Measurements from ENCODE around the gene KIF3A. TPM values are rescaled to one million over a fixed set of nuclear protein-coding genes. Genes with fewer than 3 reads are reported as not detected.
A peak's percentile ranks its signal among the peaks of the same experiment; 100 is the strongest.

Gene KIF3A
- total RNA-seq, 1 donor from 2014 or later: 33.6 TPM

DNA sequence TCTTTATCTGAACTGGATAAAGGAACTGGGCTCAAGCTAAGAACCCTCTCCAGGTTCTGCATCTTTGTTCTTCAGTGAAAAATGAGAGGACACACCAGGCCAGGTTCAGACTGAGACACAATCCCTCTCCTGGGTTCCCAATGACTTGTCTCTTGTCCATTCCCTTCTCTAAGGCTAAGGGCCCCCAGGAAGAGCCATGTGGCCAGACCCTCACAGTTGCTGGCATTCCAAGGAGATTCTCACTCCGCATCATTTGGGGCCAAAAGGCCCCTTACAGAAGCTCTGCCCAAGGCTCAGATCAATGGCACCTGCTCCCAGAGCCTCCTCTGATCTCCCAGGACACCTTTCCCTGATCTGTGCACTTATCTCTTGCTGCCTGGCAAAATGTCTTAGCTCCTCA lies 58.6 kb downstream of the KIF3A start:
- no peaks in the 10 kb centered on the region for H3K9me3 Mint-ChIP-seq (ENCODE audit: low read depth)
- no peak overlapping the region for H3K4me3 Mint-ChIP-seq (ENCODE audit: low read depth)
- H3K27me3 Mint-ChIP-seq: peaks cover 16% of the 10 kb centered on the region
- no peak overlapping the region for H3K27ac Mint-ChIP-seq
- H3K36me3 Mint-ChIP-seq (ENCODE audit: insufficient read depth): no peaks in the 10 kb centered on the region
- H3K4me1 Mint-ChIP-seq (ENCODE audit: low read depth): peaks cover 2% of the 10 kb centered on the region
- TF ChIP-seq, protein P1, sequence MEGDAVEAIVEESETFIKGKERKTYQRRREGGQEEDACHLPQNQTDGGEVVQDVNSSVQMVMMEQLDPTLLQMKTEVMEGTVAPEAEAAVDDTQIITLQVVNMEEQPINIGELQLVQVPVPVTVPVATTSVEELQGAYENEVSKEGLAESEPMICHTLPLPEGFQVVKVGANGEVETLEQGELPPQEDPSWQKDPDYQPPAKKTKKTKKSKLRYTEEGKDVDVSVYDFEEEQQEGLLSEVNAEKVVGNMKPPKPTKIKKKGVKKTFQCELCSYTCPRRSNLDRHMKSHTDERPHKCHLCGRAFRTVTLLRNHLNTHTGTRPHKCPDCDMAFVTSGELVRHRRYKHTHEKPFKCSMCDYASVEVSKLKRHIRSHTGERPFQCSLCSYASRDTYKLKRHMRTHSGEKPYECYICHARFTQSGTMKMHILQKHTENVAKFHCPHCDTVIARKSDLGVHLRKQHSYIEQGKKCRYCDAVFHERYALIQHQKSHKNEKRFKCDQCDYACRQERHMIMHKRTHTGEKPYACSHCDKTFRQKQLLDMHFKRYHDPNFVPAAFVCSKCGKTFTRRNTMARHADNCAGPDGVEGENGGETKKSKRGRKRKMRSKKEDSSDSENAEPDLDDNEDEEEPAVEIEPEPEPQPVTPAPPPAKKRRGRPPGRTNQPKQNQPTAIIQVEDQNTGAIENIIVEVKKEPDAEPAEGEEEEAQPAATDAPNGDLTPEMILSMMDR (IDR thresholded peaks at IDR 0.05; ENCODE audit: unreplicated experiment): no peak
- DNase-seq (ENCODE audit: low spot score, unreplicated experiment): no peak

DNA sequence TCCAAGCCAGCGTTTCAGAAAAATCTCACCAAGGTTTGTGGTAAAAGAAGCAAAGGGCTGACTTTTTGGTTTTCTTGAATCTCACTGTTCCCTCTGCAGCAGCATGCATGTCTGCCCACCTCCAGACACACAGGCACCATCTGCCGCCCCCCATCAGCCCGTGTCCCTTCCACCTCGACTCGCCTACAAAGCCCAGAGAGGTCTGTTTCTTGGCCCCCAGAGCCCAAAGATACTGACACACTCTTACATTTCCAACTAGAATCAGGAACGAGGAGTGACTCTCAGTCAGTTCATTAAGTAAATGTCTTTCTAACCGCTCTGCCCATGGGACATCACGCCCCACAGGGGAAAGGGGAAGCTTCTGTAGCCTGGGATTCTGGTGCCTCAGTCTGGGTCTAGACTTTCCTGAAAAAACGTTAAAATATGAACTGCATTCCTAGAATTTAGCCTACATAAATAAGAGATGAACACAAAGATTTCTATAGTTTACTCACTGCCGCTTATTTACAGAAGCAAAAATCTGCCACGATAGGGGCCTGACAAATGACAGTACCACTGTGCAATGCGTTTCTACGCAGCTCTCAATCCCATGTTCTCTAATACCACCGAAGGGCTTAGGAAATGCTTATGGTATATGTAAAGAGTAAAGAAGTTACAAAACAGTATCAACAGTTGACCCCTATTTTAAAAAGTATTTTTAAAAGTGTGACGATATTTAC lies 59.5 kb downstream of the KIF3A start:
- TF ChIP-seq, protein P1 (IDR thresholded peaks at IDR 0.05; ENCODE audit: unreplicated experiment): no peak
- Mint-ChIP-seq H3K27me3 (peaks cover 19% of the 10 kb centered on the region), H3K9me3 (ENCODE audit: low read depth) (no peaks in the 10 kb centered on the region), H3K36me3 (ENCODE audit: insufficient read depth) (no peaks in the 10 kb centered on the region), H3K4me3 (ENCODE audit: low read depth) (no peak overlapping the region), H3K27ac (peak overlapping the region; percentile 68), H3K4me1 (ENCODE audit: low read depth) (peaks cover 2% of the 10 kb centered on the region)
- DNase-seq (ENCODE audit: low spot score, unreplicated experiment): no peak

DNA sequence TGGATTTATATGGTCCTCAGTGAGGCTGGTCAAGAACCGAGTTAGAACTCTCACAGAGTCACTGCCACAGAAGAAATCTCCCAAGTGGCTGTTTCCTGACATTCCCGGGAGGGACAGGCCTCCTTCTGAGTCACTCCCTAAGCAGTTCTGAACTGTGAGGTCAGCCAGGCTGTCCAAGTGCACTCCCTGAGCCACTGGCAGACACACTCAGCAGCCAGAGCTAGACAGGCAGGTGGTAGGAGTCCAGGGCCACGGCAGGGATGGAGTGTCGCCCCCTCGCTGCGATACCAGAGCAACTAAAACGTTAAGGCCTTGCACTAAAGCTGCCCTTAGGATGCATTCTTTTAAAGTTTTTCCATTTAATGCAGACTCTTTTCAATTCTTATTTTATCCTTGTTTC lies 60.2 kb downstream of the KIF3A start:
- no peaks in the 10 kb centered on the region for H3K36me3 Mint-ChIP-seq (ENCODE audit: insufficient read depth)
- H3K4me1 Mint-ChIP-seq (ENCODE audit: low read depth): peaks cover 2% of the 10 kb centered on the region
- H3K27me3 Mint-ChIP-seq: peaks cover 19% of the 10 kb centered on the region
- TF ChIP-seq, protein P1 (IDR thresholded peaks at IDR 0.05; ENCODE audit: unreplicated experiment): peak; percentile 13
- H3K27ac Mint-ChIP-seq: no peak overlapping the region
- DNase-seq (ENCODE audit: low spot score, unreplicated experiment): no peak
- no peak overlapping the region for H3K4me3 Mint-ChIP-seq (ENCODE audit: low read depth)
- no peaks in the 10 kb centered on the region for H3K9me3 Mint-ChIP-seq (ENCODE audit: low read depth)

DNA sequence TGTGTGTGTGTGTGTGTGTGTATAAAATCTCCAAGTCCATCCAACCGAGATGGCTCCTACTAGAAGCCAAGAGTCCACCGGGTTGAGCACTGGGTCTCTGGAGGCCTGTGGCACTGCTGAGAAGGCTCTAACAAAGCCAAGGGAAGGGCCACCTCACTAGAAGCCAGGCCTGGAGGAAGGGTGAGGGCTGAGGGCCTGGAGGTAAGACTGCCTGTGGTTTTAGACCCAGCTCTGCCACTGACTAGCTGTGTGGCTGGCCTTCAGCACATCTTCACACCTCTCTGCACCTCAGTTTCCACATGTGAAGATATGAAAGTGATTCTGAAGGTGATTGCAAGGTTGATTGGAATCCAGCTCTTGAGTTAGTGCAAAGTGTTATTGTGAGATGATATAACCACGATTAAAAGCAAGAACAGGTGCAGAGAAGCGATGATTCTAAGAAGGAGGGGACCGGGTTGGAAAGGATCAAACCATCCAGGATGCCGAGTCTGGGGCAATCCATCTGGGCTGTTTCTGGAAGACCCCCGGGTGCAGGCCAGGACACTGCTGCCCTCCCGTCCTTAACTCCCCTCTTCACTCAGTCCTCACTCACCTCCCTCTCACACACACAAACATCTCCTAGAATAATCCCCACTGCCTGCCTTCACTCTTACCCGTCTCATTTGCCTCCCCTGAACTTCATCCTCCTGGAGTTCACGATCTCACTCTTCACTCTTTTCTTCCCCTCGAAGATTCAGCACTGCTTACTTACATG lies 61.2 kb downstream of the KIF3A start:
- TF ChIP-seq, protein P1 (IDR thresholded peaks at IDR 0.05; ENCODE audit: unreplicated experiment): no peak
- H3K36me3 Mint-ChIP-seq (ENCODE audit: insufficient read depth): no peaks in the 10 kb centered on the region
- no peak for DNase-seq (ENCODE audit: low spot score, unreplicated experiment)
- H3K4me1 Mint-ChIP-seq (ENCODE audit: low read depth): peaks cover 2% of the 10 kb centered on the region
- peaks cover 19% of the 10 kb centered on the region for H3K27me3 Mint-ChIP-seq
- H3K9me3 Mint-ChIP-seq (ENCODE audit: low read depth): no peaks in the 10 kb centered on the region
- no peak overlapping the region for H3K27ac Mint-ChIP-seq
- H3K4me3 Mint-ChIP-seq (ENCODE audit: low read depth): no peak overlapping the region

DNA sequence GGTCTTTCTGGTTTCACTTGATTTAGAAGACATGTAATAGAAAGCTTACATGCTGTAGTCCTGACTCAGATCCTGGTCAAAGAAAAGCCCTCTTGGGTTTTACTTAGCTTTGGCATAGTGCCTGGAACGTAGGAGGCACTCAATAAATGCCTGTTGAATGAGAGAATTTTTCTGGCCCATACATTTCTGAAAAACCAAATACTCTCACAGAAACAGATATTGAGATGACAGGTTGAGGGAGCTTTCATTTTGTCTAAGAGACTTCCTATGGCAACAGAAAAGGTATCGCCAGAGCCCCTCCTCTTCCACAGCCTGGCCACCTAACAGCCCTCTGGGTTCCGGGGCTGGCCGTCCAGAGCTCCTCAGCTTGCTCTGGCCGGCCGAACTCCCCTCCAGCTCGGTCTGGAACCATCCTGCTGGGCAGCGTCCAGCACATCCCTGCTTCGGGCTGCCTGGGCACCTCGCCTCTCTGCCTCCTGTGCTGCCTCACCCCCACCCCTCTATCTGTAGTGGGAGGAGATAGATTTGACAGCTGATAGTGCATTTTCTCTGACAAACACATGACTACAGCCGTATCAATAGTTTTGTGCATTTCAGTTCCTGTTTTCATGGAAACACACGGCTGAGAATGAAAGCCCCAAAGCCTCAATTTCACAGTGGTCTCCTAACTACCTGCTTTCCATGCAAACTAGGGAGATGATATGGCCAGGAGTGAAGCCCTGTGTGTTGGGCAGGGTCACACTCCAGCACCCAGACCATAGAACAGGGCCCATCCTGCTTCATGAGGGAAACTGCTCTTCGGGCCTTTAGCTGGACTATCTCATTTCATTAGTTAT lies 62.5 kb downstream of the KIF3A start:
- Mint-ChIP-seq H3K4me1 (ENCODE audit: low read depth) (peaks cover 2% of the 10 kb centered on the region), H3K27ac (no peak overlapping the region), H3K4me3 (ENCODE audit: low read depth) (no peak overlapping the region), H3K9me3 (ENCODE audit: low read depth) (no peaks in the 10 kb centered on the region), H3K27me3 (peaks cover 22% of the 10 kb centered on the region), H3K36me3 (ENCODE audit: insufficient read depth) (no peaks in the 10 kb centered on the region)
- DNase-seq (ENCODE audit: low spot score, unreplicated experiment): no peak
- TF ChIP-seq, protein P1 (IDR thresholded peaks at IDR 0.05; ENCODE audit: unreplicated experiment): no peak

All from progenitor cell of endocrine pancreas (in vitro differentiated cells).